GM10266 (cell line): ENCODE measurements around the gene CYB561D1.

Source experiments
- DNase-seq: peaks from one replicate; pipeline ENCODE4 v3.0.0; 2012; ENCODE audit errors: extremely low spot score
- CTCF ChIP-seq: IDR thresholded peaks from 2 replicates; pipeline ENCODE4 v1.5.1; 2012; ENCODE audit warnings: mild to moderate bottlenecking, low read depth; ENCODE audit not compliant: control insufficient read depth, insufficient read depth; ENCODE audit errors: missing control alignments

The CYB561D1 gene

GRCh38 chr1:109509176-109510134, 15.6 kb downstream of the CYB561D1 start, which contains the start of gene AMIGO1:
Gene AMIGO1 (minus strand): TSS chr1:109509727. CDS start chr1:109508912, 815 bp downstream.
- peak; percentile 83 for DNase-seq
- TF ChIP-seq CTCF: no peak

- no peak for DNase-seq
- no peak for TF ChIP-seq CTCF
Observed at GRCh38 chr1:109513110-109513710, 19.3 kb downstream of the CYB561D1 start.

GRCh38 chr1:109514846-109515245, 21.0 kb downstream of the CYB561D1 start:
- no peak for DNase-seq
- TF ChIP-seq CTCF: no peak

GRCh38 chr1:109516872-109517271, 23.0 kb downstream of the CYB561D1 start:
- TF ChIP-seq CTCF: no peak
- no peak for DNase-seq

GRCh38 chr1:109517337-109517736, 23.4 kb downstream of the CYB561D1 start:
- no peak for TF ChIP-seq CTCF

GRCh38 chr1:109521002-109521951, 27.4 kb downstream of the CYB561D1 start:
- TF ChIP-seq CTCF: no peak
- DNase-seq: no peak

More at GRCh38 chr1:109517337-109517736, 23.4 kb downstream of the CYB561D1 start:
- DNase-seq: no peak
